HG03175 (cell line): ENCODE data around the gene CHTF8.

Experiments
- ATAC-seq: cut with Tn5 transposase; IDR thresholded peaks from one replicate; pipeline ENCODE4 v1.9.1; 2021; ENCODE audit warnings: mild to moderate bottlenecking, moderate library complexity; ENCODE audit not compliant: unreplicated experiment

CHTF8 gene

DNA sequence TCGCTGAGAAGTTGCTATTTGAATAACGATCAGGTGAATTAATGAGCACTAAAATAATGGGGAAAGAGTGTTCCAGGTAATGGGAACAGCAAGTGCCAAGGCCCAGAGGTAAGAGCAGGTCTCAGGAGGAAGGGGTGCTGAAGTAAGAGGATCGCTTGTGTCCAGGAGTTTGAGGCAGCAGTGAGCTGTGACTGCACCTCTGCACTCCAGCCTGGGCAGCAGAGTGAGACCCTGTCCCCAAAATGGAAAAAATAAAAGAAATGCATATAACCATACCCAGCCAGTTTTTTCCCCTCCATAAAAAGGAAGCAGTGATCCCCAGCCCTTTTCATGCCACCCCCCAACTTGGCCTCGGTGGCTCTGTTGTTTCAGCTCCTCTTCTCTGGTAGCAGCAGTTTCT lies 43.7 kb downstream of the CHTF8 start:
- ATAC-seq: no peak

DNA sequence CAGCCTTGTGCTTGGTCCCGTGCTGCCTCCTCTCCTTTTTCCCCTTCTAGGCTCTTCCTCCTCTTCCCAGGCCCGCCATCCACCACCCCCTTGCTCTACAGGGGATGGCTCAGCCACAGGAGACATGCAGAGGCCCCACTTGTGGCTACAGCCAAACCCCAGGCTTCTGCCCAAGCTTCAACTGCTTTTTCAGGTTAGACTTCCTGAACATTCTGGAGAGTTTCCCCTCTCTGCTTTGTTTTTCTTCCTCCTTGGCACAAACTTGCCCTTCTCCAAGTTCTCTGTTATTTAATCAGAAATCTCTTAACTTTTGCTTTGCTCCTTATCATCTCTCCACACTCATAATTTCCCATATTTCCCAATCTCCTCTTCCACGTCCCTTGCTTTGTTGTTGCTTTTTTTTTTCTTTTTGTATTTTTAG lies 45.2 kb downstream of the CHTF8 start:
- no peak for ATAC-seq

DNA sequence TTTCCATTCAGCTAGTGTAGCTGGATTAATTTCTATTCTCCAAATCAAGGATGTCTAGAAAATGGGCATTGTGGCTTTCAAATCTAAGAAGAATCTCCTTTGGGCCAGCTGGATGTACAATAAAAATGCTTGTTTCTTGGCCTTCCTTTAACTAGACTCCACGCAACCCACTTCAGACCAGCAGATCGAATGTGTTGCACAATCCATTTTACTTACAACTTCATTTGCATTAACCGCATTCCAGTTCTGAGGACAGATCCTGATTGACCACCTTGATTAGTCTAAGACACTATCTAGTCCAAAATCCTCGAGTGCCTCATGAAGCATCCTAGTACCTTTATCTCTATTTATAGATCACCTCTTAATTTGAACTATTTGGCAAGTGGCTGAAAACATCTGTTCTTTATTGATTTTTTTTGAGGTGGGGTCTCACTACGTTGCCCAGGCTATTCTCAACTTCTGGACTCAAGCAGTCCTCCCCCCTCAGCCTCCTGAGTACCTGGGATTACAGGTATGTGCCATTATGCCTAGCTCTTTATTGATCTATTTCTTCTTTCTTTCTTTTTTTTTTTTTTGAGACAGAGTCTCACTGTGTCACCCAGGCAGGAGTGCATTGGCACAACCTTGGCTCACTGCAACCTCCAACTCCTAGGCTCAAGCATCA lies 47.2 kb downstream of the CHTF8 start:
- ATAC-seq: no peak

DNA sequence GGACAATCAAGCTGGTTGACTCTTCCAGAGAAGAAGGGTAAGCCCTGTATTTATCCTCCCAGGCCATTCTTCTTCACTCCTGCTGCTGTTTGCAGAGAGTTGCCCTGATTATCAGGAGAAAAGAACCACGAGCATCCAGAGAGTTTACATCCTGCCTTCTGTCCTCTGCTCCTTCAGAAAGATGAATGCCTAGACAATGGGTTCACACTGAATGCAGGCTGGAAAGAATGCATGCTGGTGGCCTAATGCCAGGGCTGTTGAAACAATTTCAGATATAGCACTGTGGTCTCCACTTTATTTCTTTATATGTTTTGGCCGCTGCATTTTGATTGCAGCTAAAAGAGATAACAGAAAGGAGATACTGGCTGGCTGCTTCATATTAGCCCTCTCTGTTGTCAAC lies 48.1 kb downstream of the CHTF8 start:
- ATAC-seq: no peak

DNA sequence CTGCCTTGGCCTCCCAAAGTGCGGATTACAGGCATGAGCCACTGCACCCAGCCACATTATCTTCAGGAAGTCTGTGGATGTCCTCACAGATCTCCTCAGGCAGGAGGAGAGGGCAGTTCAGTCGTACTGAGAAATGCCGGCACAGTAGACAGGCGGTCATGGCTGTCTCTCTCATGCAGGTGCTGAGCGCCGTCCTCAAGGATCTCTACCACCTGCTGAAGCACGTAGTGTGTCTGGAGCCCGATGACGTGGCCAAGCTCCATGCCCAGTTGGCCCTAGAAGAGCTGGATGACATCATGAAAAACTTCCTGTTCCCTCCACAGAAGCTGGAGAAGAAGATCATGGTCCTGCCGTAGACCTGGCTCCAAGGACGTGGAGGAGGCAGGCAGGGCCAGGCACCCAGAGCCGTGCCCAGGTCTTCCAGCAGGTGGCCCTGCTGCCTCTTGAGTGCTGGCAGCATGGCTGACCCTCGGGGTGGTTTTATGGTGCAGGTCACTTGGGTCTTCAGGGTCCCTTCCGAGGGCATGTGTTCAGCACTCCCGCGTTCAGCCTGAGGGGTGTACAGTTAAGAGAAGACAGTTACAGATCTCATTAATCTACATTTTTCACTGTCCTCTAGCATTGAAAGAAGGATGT lies 49.0 kb downstream of the CHTF8 start:
- ATAC-seq: no peak

GRCh38 chr16:69079697-69080096 lies 52.7 kb downstream of the CHTF8 start:
- ATAC-seq: no peak

- ATAC-seq: no peak
These were observed 54.3 kb downstream of the CHTF8 start for GRCh38 chr16:69078073-69078472.

DNA sequence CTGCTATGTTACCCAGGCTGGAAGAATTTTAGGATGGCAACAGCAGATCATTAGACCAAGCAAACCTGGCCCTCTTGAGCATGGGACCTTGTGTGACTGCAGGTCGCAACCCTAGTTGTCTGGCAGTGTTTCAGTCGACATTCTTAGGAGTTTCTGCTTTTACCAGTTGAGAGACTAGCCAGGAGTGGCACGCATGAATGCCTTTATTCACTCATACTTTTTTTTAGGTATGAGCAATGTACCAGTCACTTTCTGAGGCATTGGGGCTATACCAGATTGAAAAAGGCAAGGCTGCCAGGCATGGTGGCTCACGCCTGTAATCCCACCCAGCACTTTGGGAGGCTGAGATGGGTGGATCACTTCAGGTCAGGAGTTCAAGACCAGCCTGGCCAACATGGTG lies 55.1 kb downstream of the CHTF8 start:
- no peak for ATAC-seq

DNA sequence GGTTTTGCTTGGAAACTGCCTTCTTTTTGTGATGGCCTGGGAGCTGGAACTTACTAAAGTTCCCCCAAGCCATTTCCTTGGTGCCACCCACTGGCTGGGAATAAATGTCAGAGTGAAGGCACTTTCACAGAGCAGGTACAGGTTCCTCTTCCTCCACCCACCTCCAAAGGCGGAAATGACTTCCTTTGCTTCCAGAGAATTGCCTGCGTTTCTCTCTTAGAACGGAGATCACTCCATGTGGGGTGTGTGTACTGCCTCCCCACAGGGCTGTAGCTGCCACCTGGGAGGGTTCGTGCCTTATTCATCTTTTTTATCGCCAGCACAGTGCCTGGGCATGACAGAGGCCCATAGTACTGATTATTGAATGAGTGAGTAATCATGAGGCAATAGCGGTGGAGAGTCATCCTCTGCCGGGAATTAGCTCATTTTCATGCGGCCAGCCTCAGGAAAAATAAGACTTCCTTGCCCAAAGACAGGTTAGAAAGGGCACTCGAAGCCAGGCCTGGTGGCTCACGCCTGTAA lies 59.1 kb downstream of the CHTF8 start:
- ATAC-seq: no peak

GRCh38 chr16:69072640-69072974 lies 59.8 kb downstream of the CHTF8 start:
- no peak for ATAC-seq

- ATAC-seq: no peak
These were observed 61.4 kb downstream of the CHTF8 start for GRCh38 chr16:69071036-69071435.

GRCh38 chr16:69069504-69069903 lies 62.9 kb downstream of the CHTF8 start:
- no peak for ATAC-seq
